ENCODE data around the gene SLC9A3.

The SLC9A3 gene

DNA sequence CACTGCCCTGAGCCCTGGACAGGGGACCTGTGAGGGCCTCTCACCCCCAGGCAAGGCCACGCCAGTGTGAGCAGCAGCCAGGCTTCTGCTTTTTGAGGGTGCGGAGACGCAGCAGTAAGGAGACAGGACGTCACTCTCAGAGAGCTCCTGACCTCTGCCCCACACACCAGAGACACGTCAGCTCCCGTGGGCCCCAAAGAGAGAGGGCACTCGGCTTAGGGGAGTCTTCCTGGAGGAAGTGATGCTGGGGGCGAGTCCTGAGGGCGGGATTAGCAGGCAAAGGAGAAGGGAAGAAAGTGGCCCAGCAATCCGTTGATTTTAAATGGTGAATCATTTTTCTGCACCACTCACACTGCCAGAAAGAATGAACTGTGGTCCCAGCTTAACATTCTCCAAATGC lies 24.0 kb upstream of the SLC9A3 start:
- H3K4me3 ChIP-seq (ENCODE audit: low read length), result no peak overlapping the region
- DNase-seq (ENCODE audit: low read depth), result no peak
- TF ChIP-seq, protein P1, sequence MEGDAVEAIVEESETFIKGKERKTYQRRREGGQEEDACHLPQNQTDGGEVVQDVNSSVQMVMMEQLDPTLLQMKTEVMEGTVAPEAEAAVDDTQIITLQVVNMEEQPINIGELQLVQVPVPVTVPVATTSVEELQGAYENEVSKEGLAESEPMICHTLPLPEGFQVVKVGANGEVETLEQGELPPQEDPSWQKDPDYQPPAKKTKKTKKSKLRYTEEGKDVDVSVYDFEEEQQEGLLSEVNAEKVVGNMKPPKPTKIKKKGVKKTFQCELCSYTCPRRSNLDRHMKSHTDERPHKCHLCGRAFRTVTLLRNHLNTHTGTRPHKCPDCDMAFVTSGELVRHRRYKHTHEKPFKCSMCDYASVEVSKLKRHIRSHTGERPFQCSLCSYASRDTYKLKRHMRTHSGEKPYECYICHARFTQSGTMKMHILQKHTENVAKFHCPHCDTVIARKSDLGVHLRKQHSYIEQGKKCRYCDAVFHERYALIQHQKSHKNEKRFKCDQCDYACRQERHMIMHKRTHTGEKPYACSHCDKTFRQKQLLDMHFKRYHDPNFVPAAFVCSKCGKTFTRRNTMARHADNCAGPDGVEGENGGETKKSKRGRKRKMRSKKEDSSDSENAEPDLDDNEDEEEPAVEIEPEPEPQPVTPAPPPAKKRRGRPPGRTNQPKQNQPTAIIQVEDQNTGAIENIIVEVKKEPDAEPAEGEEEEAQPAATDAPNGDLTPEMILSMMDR (IDR thresholded peaks at IDR 0.05; ENCODE audit: insufficient read depth, low read depth, low read length, missing control alignments), result no peak

DNA sequence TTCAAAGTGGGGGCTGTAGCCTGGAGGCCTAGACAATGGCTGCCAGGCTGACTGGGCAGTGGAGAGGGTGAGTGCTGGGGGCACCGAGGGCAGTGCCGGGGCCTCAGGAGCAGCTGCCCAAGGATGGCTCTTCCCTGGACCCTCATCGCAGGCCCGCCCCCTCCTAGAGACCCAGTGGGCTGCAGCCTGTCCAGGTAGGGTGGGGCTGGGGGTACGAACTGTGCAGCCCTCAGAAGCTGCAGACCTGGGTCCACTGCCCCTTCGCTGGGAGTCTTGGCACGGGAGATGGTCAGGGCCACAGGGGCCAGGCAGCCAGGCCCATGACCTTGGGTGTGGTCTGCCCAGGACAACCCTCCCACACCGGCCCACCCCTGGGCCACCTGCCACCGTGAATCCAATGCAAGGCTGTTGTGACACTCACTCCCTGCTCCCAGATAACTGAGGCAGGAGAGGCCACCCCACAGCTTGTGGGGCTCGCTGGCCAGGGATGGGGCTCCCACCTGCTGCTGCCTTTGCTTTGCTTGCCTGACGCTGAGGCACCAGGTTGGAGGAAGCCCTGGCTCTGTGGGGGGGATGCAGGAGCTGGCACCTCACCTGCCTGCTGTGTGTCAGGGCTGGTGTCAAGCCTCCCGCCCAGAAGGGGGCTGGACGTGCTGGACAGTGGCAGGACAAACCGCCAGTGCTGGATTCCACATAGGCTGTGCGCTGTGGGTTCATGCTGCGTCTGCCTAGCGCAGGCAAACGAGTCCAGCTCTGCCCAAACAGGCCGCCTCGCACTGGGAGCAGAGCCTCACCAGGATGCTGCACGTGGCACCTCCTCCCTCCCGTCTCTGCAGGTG lies 23.1 kb upstream of the SLC9A3 start:
- DNase-seq (ENCODE audit: low read depth), result peak; percentile 25
- TF ChIP-seq, protein P1 (IDR thresholded peaks at IDR 0.05; ENCODE audit: insufficient read depth, low read depth, low read length, missing control alignments), result no peak
- no peak overlapping the region for H3K4me3 ChIP-seq (ENCODE audit: low read length)

DNA sequence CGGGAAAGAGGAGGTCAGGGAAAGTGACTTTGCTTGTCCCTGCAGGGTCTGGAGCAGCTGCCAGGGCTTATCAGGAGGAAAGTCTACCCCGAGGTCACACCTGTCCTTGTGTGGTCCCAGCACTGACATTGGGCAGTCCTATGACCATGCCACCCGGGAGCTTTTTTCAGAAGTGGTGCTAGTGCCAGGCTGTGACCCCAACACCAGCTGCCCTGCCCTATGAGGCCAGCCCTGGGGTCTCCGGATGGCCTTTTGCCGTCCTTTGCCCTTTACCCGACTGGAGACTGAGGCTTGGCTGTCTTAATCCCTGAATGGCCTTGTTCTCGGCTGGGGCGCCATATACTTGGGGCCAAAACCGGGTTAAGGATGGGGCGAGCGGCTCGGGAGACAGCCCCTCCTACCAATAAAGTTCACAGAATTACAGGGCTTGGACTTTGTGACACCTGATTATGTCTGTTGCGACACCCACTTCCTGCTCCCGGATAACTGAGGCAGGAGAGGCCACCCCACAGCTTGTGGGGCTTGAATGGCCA lies 22.2 kb upstream of the SLC9A3 start:
- TF ChIP-seq, protein P1 (IDR thresholded peaks at IDR 0.05; ENCODE audit: insufficient read depth, low read depth, low read length, missing control alignments), result no peak
- H3K4me3 ChIP-seq (ENCODE audit: low read length), result no peak overlapping the region
- DNase-seq (ENCODE audit: low read depth), result no peak

DNA sequence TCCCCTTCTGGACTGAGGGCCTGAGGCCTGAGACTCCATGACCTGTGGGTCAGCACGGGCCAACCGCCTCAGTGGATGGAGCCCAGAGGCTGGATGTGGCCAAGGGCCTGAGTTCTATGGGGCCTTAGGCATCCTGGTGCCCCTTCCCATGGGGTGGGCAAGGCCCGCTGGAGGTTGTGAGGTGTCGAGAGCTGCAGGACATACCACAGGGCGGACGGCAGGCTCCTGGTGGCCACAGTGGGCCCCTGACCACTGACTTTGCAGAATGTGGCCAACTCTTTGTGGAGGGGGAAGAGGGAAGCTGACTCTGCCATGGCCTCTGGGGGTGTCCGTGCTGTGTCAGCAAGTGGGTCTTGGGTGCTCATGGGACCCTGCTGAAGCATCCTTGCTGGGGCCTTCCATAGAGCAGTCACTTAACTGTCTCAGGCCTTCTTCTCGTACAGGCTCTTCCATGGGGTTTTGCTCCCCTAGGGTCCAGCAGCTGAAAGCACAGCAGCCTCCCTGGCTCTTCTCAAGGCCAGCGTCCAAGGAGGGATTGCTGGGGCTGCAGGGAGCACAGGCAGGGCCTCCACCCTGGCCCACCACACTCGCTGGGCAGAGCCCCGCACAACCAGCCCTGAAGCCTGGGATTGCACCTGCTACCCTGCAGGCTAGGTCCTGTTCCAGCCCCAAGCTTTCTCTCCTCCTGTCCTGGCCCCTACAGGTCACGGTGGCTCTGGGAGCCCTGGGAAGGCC lies 21.6 kb upstream of the SLC9A3 start:
- TF ChIP-seq, protein P1 (IDR thresholded peaks at IDR 0.05; ENCODE audit: insufficient read depth, low read depth, low read length, missing control alignments), result no peak
- DNase-seq (ENCODE audit: low read depth), result no peak
- no peak overlapping the region for H3K4me3 ChIP-seq (ENCODE audit: low read length)

DNA sequence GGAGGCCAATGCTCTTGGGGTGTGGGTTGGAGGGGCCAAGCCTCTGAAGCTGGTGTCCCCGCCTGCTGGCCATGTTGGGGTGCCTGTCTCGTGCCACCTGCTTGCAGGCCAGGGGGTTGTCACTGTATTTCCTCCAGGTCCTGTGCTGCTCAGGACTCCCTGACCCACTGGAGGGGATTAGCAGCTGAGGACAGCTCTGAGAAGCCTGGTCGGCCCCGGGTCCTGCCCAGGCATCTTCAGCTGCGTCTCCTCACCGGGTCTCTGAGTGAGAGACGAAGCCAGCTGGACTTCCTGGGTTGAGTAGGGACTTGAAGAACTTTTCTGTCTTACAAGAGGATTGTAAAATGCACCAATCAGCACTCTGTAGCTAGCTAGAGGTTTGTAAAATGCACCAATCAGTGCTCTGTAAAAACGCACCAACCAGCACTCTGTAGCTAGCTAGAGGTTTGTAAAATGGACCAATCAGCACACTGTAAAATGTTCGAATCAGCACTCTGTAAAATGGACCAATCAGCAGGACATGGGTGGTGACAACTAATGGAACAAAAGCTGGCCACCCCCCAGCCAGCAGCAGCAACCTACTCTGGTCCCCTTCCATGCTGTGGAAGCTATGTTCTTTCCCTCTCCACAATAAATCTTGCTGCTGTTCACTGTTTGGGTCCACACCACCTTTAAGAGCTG lies 20.6 kb upstream of the SLC9A3 start:
- TF ChIP-seq, protein P1 (IDR thresholded peaks at IDR 0.05; ENCODE audit: insufficient read depth, low read depth, low read length, missing control alignments), result no peak
- H3K4me3 ChIP-seq (ENCODE audit: low read length), result no peak overlapping the region
- no peak for DNase-seq (ENCODE audit: low read depth)

DNA sequence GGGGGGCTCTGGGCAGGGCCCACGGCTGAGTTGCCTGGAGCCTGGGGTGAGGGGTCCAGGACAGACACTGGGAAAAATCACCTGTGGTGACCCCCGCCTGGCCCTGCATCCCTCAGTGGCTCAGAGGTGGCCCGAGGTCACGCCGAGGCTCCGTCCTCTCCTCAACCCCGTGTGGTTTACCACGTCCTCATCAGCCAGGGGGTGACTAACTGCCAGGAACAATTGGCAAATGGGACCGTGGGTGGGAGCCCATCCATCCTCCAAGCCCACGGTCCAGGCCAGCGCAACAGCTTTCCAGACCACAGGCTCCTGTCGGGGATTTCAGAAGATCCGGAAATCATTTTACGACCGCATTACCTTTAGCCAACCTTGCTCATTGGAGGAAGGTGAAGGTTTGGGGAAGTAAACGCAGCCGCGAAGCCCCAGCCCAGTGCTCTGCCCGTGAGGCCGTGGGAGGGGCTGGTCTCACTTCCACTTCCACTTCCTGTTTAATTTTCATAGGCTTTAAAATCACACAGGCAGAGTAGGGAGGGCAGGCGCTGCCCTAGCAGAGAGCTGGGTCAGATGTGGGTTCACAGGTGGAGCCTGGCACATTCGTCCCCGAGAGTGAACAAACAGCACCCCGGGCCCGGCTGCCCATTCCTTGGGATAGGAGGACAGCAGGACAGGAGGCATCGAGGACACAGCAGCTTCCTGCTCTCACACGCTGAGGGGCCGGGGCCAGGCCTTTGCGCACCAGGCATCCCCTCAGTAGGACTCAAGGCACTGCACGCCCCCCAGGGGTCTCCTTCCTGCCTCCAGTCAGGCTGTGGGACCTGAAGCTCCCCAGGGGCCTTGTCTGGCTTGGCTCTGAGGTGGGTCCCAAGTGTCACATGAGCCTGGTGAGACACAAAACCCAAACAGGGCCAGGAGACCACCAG lies 19.8 kb upstream of the SLC9A3 start:
- TF ChIP-seq, protein P1 (IDR thresholded peaks at IDR 0.05; ENCODE audit: insufficient read depth, low read depth, low read length, missing control alignments), result no peak
- H3K4me3 ChIP-seq (ENCODE audit: low read length), result no peak overlapping the region
- DNase-seq (ENCODE audit: low read depth), result no peak

Measured in epithelial cell of esophagus (primary cell).